Measurements from ENCODE around the gene GPR3. TPM values are rescaled to one million over a fixed set of nuclear protein-coding genes. Genes with fewer than 3 reads are reported as not detected.

GPR3 gene
- polyA plus RNA-seq, 1 experiment: 1.3 TPM

- H3K4me3 ChIP-seq (ENCODE audit: low read depth, low read length): no peak overlapping the region
- H3K27me3 ChIP-seq (ENCODE audit: control insufficient read depth, insufficient read depth, low read length): no peaks in the 10 kb centered on the region
- POLR2A ChIA-PET: no interaction called here
- no peaks in the 10 kb centered on the region; the same call in 1 of the 2 replicates for H3K9me3 ChIP-seq (ENCODE audit: control insufficient read depth, insufficient read depth, low read length)
- DNase-seq (ENCODE audit: low read depth, low spot score): no peak
- H3K27ac ChIP-seq (ENCODE audit: low read depth, low read length): no peak overlapping the region
- CTCF ChIA-PET: interaction anchor here (0.9 to 2.3 kb wide), 5 partner anchors 23 to 252 kb away, joined by 3 to 9 read pairs (median 3); no protein-coding TSS in a partner anchor
- no peak for TF ChIP-seq CTCF (IDR thresholded peaks at IDR 0.05; ENCODE audit: low read depth, low read length)
These were observed 36.7 kb upstream of the GPR3 start for GRCh38 chr1:27355683-27356082.

DNA sequence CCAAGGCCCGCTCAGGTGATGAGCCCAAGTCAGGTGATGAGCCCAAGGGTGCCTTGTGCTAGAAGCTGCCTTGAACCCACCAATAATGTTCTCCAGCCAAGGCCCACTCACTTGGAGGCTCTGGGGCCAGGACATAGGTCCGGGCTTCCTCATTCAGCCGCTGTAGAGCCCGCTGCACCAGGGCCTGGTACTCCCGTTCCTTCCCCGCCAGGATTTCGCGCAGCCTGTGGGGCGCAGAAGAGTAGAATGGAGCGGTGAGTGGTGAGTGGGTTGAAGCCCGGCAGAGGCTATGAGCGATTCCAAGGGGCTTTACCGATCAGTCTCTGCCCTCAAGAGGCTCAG is 36.2 kb upstream of the GPR3 start:
- ChIA-PET POLR2A (no interaction called here), CTCF (interaction anchor here (0.6 to 2.3 kb wide), 7 partner anchors 10 to 257 kb away, joined by 3 to 9 read pairs (median 3); no protein-coding TSS in a partner anchor)
- no peak for TF ChIP-seq CTCF (IDR thresholded peaks at IDR 0.05; ENCODE audit: low read depth, low read length)
- Histone ChIP-seq H3K9me3 (ENCODE audit: control insufficient read depth, insufficient read depth, low read length) (no peaks in the 10 kb centered on the region; the same call in 1 of the 2 replicates), H3K27ac (ENCODE audit: low read depth, low read length) (no peak overlapping the region), H3K4me3 (ENCODE audit: low read depth, low read length) (no peak overlapping the region), H3K27me3 (ENCODE audit: control insufficient read depth, insufficient read depth, low read length) (no peaks in the 10 kb centered on the region)
- no peak for DNase-seq (ENCODE audit: low read depth, low spot score)

DNA sequence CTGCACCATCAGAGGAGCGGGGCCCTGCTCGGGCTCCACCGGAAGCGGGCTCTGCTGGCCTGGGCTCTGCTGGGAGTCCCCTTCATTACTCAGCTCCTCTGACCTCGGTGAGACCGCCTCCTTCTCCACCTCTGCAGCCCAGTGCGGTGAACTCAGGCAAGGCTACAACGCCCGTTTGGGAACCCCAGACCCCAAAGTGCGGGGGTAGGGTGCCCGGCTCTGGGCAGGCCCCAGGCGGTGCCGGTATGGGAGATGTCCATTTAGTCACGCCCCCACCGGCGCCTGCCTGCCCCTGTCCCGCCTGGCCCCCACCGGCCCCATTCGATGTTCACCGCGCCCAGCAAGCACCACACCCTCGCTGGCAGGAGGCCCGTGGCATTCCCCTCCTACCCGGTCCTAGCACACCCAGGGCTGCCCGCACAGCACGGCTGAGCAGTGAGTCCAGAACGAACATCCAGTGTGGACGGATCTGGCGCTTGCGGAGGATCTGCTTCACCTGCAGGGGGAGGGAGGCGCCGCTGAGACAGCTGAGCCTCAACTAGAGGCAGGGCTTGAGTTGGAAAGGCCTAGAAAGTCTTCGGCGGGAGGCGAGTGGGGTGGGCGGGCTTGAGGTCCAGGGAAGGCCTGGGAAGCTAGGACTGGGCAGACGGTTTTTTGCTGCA is 35.7 kb upstream of the GPR3 start:
- POLR2A ChIA-PET: no interaction called here
- no peaks in the 10 kb centered on the region for H3K27me3 ChIP-seq (ENCODE audit: control insufficient read depth, insufficient read depth, low read length)
- CTCF ChIA-PET: interaction anchor here (0.6 to 2.3 kb wide), 27 partner anchors 9 to 257 kb away, joined by 3 to 25 read pairs (median 5); partner anchors contain the start of genes FCN3, MAP3K6 and SYTL1
- no peaks in the 10 kb centered on the region; the same call in 1 of the 2 replicates for H3K9me3 ChIP-seq (ENCODE audit: control insufficient read depth, insufficient read depth, low read length)
- no peak for DNase-seq (ENCODE audit: low read depth, low spot score)
- no peak overlapping the region for H3K4me3 ChIP-seq (ENCODE audit: low read depth, low read length)
- no peak overlapping the region for H3K27ac ChIP-seq (ENCODE audit: low read depth, low read length)
- no peak for TF ChIP-seq CTCF (IDR thresholded peaks at IDR 0.05; ENCODE audit: low read depth, low read length)

- Histone ChIP-seq H3K9me3 (ENCODE audit: control insufficient read depth, insufficient read depth, low read length) (no peaks in the 10 kb centered on the region; the same call in 1 of the 2 replicates), H3K27me3 (ENCODE audit: control insufficient read depth, insufficient read depth, low read length) (no peaks in the 10 kb centered on the region), H3K4me3 (ENCODE audit: low read depth, low read length) (no peak overlapping the region), H3K27ac (ENCODE audit: low read depth, low read length) (no peak overlapping the region)
- CTCF ChIA-PET: interaction anchor here (0.6 to 2.3 kb wide), 25 partner anchors 9 to 258 kb away, joined by 3 to 25 read pairs (median 6); partner anchors contain the start of genes FCN3, MAP3K6 and SYTL1
- TF ChIP-seq CTCF (IDR thresholded peaks at IDR 0.05; ENCODE audit: low read depth, low read length): peak; percentile 86
- POLR2A ChIA-PET: interaction anchor here (1.1 to 1.2 kb wide), 2 partner anchors 8 to 55 kb away, joined by 3 to 4 read pairs; no protein-coding TSS in a partner anchor
- no peak for DNase-seq (ENCODE audit: low read depth, low spot score)
These were observed 35.0 kb upstream of the GPR3 start for GRCh38 chr1:27357281-27358037.
